ENCODE data around the gene FAM20C. TPM values are rescaled to one million over a fixed set of nuclear protein-coding genes. Genes with fewer than 3 reads are reported as not detected.

The FAM20C gene
- total and polyA plus RNA-seq, 10 of the 15 experiments (the other 5 are each of a cell fraction or from before 2014, with no cell fraction given), result 0.44 TPM; not detected in 9

DNA sequence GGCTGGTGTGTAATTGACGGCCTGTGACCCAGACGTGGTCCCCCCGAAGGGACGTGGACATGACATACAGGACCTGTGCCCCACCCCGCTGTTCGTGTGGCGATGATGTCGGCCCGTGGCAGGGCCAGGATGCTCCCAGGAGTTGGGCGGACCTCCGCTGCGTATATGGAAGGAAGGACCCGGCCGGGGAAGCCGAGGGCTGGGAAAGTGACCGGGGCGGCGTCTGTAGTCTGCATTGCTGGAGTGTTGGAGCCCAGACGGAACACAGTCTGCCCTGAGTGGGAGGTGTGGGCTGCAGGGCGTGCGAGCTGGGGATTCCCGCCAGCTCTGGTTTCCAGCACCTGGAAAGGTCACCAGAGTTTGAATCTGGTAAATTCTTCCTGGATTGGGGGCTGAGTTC is 52.6 kb downstream of the FAM20C start:
- Histone ChIP-seq H3K4me3 (no peak overlapping the region), H3K9ac (ENCODE audit: control insufficient read depth, insufficient read depth, low read length) (no peak overlapping the region), H3K9me3 (replicated peaks; ENCODE audit: control insufficient read depth, insufficient read depth, low read length) (no peaks in the 10 kb centered on the region; the same call in 1 of the 3 replicates), H3K36me3 (ENCODE audit: control insufficient read depth in 2 of 2, insufficient read depth in 2 of 2, low read length in 1 of 2) (no peaks in the 10 kb centered on the region), H2AFZ (ENCODE audit: control insufficient read depth, low read depth, low read length) (no peak overlapping the region), H3K79me2 (ENCODE audit: control insufficient read depth, insufficient read depth, low read length) (no peaks in the 10 kb centered on the region), H4K20me1 (ENCODE audit: control insufficient read depth, insufficient read depth) (no peaks in the 10 kb centered on the region), H3K27me3 (replicated peaks in 1 of 2; ENCODE audit: control insufficient read depth in 2 of 2, insufficient read depth in 2 of 2, low read length in 1 of 2) (no peaks in the 10 kb centered on the region), H3K27ac (ENCODE audit: control insufficient read depth, insufficient read depth) (no peak overlapping the region), H3K4me2 (ENCODE audit: control insufficient read depth, insufficient read depth) (no peak overlapping the region), H3K4me1 (ENCODE audit: control insufficient read depth, insufficient read depth, low read length) (no peaks in the 10 kb centered on the region)
- DNase-seq (ENCODE audit: low read depth, low spot score) (no peak), FAIRE-seq (no peak), ATAC-seq (no peak)
- SMC1A ChIA-PET (ENCODE audit: uncharacterized antibody, unreplicated experiment), result no interaction called here
- 74% methylated on average over 20 of the region's 22 CpGs for WGBS (ENCODE audit: insufficient coverage, insufficient replicate concordance, low lambda C conversion rate, missing lambda C conversion rate)
- RAD21 ChIA-PET (ENCODE audit: unreplicated experiment), result no interaction called here
- POLR2A ChIA-PET, result no interaction called here
- intact Hi-C loops (cut with micrococcal nuclease; ENCODE audit: unreplicated experiment), result no loop called here
- no TSS peak for BruUV-seq (replicated peaks)
- CTCF ChIA-PET, result no interaction called here
- no peak for TF ChIP-seq BMI1 (IDR thresholded peaks at IDR 0.05; ENCODE audit: borderline replicate concordance)
- TF ChIP-seq EGR1 (IDR thresholded peaks at IDR 0.05; ENCODE audit: borderline replicate concordance in 1 of 2, low read depth in 2 of 2, low read length in 2 of 2), result no peak
- no peak for TF ChIP-seq ZSCAN29 (IDR thresholded peaks at IDR 0.05)
- TF ChIP-seq EP300 (IDR thresholded peaks at IDR 0.05; ENCODE audit: borderline replicate concordance in 1 of 2, control insufficient read depth in 1 of 2, low read depth in 2 of 2, low read length in 2 of 2), result no peak
- no peak for TF ChIP-seq RFX5 (IDR thresholded peaks at IDR 0.05; ENCODE audit: low read depth, low read length)
- TF ChIP-seq, protein P1, sequence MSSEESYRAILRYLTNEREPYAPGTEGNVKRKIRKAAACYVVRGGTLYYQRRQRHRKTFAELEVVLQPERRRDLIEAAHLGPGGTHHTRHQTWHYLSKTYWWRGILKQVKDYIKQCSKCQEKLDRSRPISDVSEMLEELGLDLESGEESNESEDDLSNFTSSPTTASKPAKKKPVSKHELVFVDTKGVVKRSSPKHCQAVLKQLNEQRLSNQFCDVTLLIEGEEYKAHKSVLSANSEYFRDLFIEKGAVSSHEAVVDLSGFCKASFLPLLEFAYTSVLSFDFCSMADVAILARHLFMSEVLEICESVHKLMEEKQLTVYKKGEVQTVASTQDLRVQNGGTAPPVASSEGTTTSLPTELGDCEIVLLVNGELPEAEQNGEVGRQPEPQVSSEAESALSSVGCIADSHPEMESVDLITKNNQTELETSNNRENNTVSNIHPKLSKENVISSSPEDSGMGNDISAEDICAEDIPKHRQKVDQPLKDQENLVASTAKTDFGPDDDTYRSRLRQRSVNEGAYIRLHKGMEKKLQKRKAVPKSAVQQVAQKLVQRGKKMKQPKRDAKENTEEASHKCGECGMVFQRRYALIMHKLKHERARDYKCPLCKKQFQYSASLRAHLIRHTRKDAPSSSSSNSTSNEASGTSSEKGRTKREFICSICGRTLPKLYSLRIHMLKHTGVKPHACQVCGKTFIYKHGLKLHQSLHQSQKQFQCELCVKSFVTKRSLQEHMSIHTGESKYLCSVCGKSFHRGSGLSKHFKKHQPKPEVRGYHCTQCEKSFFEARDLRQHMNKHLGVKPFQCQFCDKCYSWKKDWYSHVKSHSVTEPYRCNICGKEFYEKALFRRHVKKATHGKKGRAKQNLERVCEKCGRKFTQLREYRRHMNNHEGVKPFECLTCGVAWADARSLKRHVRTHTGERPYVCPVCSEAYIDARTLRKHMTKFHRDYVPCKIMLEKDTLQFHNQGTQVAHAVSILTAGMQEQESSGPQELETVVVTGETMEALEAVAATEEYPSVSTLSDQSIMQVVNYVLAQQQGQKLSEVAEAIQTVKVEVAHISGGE (CRISPR knock-in tag; IDR thresholded peaks at IDR 0.05), result no peak
- TF ChIP-seq SMARCA5 (IDR thresholded peaks at IDR 0.05), result no peak
- no peak for TF ChIP-seq CEBPB (IDR thresholded peaks at IDR 0.05; ENCODE audit: borderline replicate concordance in 1 of 2, low read depth in 2 of 2, low read length in 2 of 2)
- no peak for TF ChIP-seq GATAD2B (conservative IDR thresholded peaks at IDR 0.05; ENCODE audit: low read depth)
- no peak for TF ChIP-seq FOXM1 (IDR thresholded peaks at IDR 0.05; ENCODE audit: low read depth, low read length)
- TF ChIP-seq EZH2 (IDR thresholded peaks at IDR 0.05; ENCODE audit: borderline replicate concordance, control insufficient read depth, low read depth, low read length), result no peak
- TF ChIP-seq SREBF1 (IDR thresholded peaks at IDR 0.05; ENCODE audit: low read length), result no peak
- TF ChIP-seq CHD1 (IDR thresholded peaks at IDR 0.05; ENCODE audit: low read depth, low read length), result no peak
- TF ChIP-seq, protein P2, sequence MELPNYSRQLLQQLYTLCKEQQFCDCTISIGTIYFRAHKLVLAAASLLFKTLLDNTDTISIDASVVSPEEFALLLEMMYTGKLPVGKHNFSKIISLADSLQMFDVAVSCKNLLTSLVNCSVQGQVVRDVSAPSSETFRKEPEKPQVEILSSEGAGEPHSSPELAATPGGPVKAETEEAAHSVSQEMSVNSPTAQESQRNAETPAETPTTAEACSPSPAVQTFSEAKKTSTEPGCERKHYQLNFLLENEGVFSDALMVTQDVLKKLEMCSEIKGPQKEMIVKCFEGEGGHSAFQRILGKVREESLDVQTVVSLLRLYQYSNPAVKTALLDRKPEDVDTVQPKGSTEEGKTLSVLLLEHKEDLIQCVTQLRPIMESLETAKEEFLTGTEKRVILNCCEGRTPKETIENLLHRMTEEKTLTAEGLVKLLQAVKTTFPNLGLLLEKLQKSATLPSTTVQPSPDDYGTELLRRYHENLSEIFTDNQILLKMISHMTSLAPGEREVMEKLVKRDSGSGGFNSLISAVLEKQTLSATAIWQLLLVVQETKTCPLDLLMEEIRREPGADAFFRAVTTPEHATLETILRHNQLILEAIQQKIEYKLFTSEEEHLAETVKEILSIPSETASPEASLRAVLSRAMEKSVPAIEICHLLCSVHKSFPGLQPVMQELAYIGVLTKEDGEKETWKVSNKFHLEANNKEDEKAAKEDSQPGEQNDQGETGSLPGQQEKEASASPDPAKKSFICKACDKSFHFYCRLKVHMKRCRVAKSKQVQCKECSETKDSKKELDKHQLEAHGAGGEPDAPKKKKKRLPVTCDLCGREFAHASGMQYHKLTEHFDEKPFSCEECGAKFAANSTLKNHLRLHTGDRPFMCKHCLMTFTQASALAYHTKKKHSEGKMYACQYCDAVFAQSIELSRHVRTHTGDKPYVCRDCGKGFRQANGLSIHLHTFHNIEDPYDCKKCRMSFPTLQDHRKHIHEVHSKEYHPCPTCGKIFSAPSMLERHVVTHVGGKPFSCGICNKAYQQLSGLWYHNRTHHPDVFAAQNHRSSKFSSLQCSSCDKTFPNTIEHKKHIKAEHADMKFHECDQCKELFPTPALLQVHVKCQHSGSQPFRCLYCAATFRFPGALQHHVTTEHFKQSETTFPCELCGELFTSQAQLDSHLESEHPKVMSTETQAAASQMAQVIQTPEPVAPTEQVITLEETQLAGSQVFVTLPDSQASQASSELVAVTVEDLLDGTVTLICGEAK (IDR thresholded peaks at IDR 0.05; ENCODE audit: borderline replicate concordance), result no peak
- no peak for TF ChIP-seq ZNF217 (IDR thresholded peaks at IDR 0.05)
- in situ Hi-C loops (cut with MboI), result no loop called here
